ENCODE results near the gene DRC7.

DRC7 gene

GRCh38 chr16:57677622-57678369 is 16.8 kb upstream of the DRC7 start:
- DNase-seq: no peak

GRCh38 chr16:57679016-57679415 is 15.6 kb upstream of the DRC7 start:
- DNase-seq: no peak

GRCh38 chr16:57679767-57680482 is 14.7 kb upstream of the DRC7 start:
- no peak for DNase-seq

GRCh38 chr16:57680842-57681375 is 13.7 kb upstream of the DRC7 start:
- DNase-seq: no peak

GRCh38 chr16:57681950-57682728 is 12.5 kb upstream of the DRC7 start:
- DNase-seq: no peak

GRCh38 chr16:57682809-57683635 is 11.6 kb upstream of the DRC7 start:
- no peak for DNase-seq

GRCh38 chr16:57683636-57684545 is 10.7 kb upstream of the DRC7 start:
- DNase-seq: no peak

GRCh38 chr16:57684626-57685358 is 9.8 kb upstream of the DRC7 start:
- DNase-seq: no peak

GRCh38 chr16:57685633-57686032 is 9.0 kb upstream of the DRC7 start:
- DNase-seq: no peak

GRCh38 chr16:57686577-57686976 is 8.0 kb upstream of the DRC7 start:
- no peak for DNase-seq

GRCh38 chr16:57687363-57687929 is 7.2 kb upstream of the DRC7 start:
- no peak for DNase-seq

- no peak for DNase-seq
Observed at GRCh38 chr16:57688487-57688986, 6.1 kb upstream of the DRC7 start.

- no peak for DNase-seq
Observed at GRCh38 chr16:57688987-57689761, 5.4 kb upstream of the DRC7 start.

GRCh38 chr16:57689762-57690558 is 4.6 kb upstream of the DRC7 start:
- no peak for DNase-seq

- no peak for DNase-seq
Observed at GRCh38 chr16:57690782-57691471, 3.7 kb upstream of the DRC7 start.

- DNase-seq: no peak
Observed at GRCh38 chr16:57692636-57693035, 2.0 kb upstream of the DRC7 start.

GRCh38 chr16:57693550-57693949 is 1.1 kb upstream of the DRC7 start:
- no peak for DNase-seq

GRCh38 chr16:57694231-57694724 is 328 bp upstream of the DRC7 start:
- no peak for DNase-seq
